H54 (cell line): Measurements from ENCODE around the gene ACBD4.
A peak's percentile ranks its signal among the peaks of the same experiment; 100 is the strongest.
"Not testable (repeated sequence)": the region's sequence is repeated elsewhere in the genome, so short reads cannot be mapped to it uniquely, and the experiment has no call there.

Experiments used
- DNase-seq: peaks from one replicate; pipeline ENCODE4 v3.0.0; 2011; ENCODE audit warnings: low spot score, mixed read lengths; ENCODE audit not compliant: insufficient read length
- FAIRE-seq: peaks from 3 replicates; lab custom pipeline; 2011; peaks lifted over from hg19 to GRCh38; lab: Jason Lieb, UNC
- POLR2A ChIP-seq: IDR thresholded peaks from 2 replicates; pipeline ENCODE4 v1.6.1; 2011; ENCODE audit warnings: low read depth, mild to moderate bottlenecking, low read length

The ACBD4 gene

GRCh38 chr17:45118691-45119090, 16.8 kb upstream of the ACBD4 start:
- no peak for TF ChIP-seq POLR2A
- FAIRE-seq = no peak
- DNase-seq = no peak

GRCh38 chr17:45119964-45120363, 15.5 kb upstream of the ACBD4 start:
- FAIRE-seq (no peak), DNase-seq (no peak)
- no peak for TF ChIP-seq POLR2A

GRCh38 chr17:45120558-45120957, 14.9 kb upstream of the ACBD4 start:
- no peak for DNase-seq
- no peak for TF ChIP-seq POLR2A
- no peak for FAIRE-seq

GRCh38 chr17:45121055-45121454, 14.4 kb upstream of the ACBD4 start:
- DNase-seq (no peak), FAIRE-seq (no peak)
- no peak for TF ChIP-seq POLR2A

GRCh38 chr17:45123076-45123770, 12.3 kb upstream of the ACBD4 start:
- FAIRE-seq (no peak), DNase-seq (no peak)
- no peak for TF ChIP-seq POLR2A

- peak; percentile 67 for FAIRE-seq
- TF ChIP-seq POLR2A = no peak
- peak; percentile 100 for DNase-seq
Measured at GRCh38 chr17:45123930-45124796, 11.3 kb upstream of the ACBD4 start.

GRCh38 chr17:45124797-45125122, 10.7 kb upstream of the ACBD4 start:
- not testable (repeated sequence) for FAIRE-seq

GRCh38 chr17:45125509-45125908, 10.0 kb upstream of the ACBD4 start:
- TF ChIP-seq POLR2A = no peak
- no peak for FAIRE-seq
- DNase-seq = no peak

More at GRCh38 chr17:45124797-45125122, 10.7 kb upstream of the ACBD4 start:
- not testable (repeated sequence) for DNase-seq

- TF ChIP-seq POLR2A = no peak
- no peak for FAIRE-seq
Measured at GRCh38 chr17:45127207-45127547, 8.3 kb upstream of the ACBD4 start.

GRCh38 chr17:45127548-45128300, 7.8 kb upstream of the ACBD4 start:
- no peak for FAIRE-seq
- peak; percentile 75 for DNase-seq
- TF ChIP-seq POLR2A = no peak; the same call in 1 of the 2 replicates

More at GRCh38 chr17:45127207-45127547, 8.3 kb upstream of the ACBD4 start:
- no peak for DNase-seq

- DNase-seq (no peak), FAIRE-seq (no peak)
- no peak for TF ChIP-seq POLR2A
Measured at GRCh38 chr17:45128331-45128730, 7.2 kb upstream of the ACBD4 start.

- FAIRE-seq (no peak), DNase-seq (no peak)
- no peak for TF ChIP-seq POLR2A
Measured at GRCh38 chr17:45128989-45129388, 6.5 kb upstream of the ACBD4 start.

- no peak for FAIRE-seq
- no peak for TF ChIP-seq POLR2A
- DNase-seq = no peak
Measured at GRCh38 chr17:45129426-45129939, 6.0 kb upstream of the ACBD4 start.

- DNase-seq (peak; percentile 78), FAIRE-seq (no peak)
Measured at GRCh38 chr17:45129940-45130680, 5.4 kb upstream of the ACBD4 start.

More at GRCh38 chr17:45129940-45130680, 5.4 kb upstream of the ACBD4 start:
- no peak for TF ChIP-seq POLR2A
